HL-60 (cell line): ENCODE results near the gene D2HGDH.

Source experiments
- GABPA ChIP-seq: IDR thresholded peaks from 2 replicates; pipeline ENCODE4 v1.6.1; 2012; ENCODE audit warnings: low read depth
- POLR2AphosphoS5 ChIP-seq: IDR thresholded peaks from 2 replicates; pipeline ENCODE4 v1.6.1; 2012; ENCODE audit warnings: low read depth
- SPI1 ChIP-seq: IDR thresholded peaks from 2 replicates; pipeline ENCODE4 v1.6.1; 2012; ENCODE audit warnings: low read depth, mild to moderate bottlenecking, borderline replicate concordance
- TF ChIP-seq, protein P1 (sequence below): IDR thresholded peaks from one replicate; pipeline ENCODE4 v1.5.1; 2011; ENCODE audit warnings: low read length, control low read depth, inconsistent platforms; ENCODE audit not compliant: insufficient read depth
- TF ChIP-seq, protein P2 (sequence below): IDR thresholded peaks from 2 replicates; pipeline ENCODE4 v1.6.1; 2012; ENCODE audit warnings: low read depth; ENCODE audit not compliant: insufficient replicate concordance

DNA sequence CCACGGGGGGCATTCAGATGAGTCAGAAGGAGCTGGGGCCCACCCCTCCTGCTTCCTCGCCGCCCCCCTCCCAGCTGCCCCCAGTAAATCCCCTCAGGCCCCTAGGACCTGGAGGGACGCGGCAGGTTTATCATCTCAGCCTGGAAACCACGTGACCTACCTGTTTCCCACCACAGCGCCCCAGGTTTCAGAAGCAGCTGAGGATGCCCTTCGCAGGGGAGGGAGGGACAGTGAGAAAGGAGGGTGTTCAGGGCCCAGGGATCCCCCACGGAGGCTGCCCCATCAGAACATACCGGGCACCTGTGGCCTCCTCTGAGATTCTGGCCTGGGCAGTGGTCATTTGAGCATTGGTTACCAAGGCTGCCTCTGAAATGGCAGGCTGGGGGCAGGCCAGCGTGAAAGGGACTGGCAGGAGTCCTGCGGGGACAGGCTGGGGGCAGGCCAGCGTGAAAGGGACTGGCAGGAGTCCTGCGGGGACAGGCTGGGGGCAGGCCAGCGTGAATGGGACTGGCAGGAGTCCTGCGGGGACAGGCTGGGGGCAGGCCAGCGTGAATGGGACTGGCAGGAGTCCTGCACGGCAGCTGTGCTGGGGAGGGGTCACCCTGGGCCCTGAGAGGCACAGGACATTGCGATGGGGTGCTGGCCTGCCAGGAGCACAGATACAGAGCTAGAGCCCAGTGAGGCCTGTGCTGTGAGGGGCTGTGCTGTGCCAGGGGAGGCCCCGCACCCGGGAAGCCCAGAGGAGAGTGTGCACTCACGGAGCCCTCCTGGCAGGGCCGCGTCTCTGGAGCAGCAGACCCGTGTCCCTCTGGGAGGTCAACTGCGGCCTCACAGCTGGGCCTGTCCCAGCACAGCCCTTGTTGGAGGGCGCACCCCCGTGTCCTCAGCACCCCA is 76.1 kb downstream of the D2HGDH start:
- TF ChIP-seq, protein P1, sequence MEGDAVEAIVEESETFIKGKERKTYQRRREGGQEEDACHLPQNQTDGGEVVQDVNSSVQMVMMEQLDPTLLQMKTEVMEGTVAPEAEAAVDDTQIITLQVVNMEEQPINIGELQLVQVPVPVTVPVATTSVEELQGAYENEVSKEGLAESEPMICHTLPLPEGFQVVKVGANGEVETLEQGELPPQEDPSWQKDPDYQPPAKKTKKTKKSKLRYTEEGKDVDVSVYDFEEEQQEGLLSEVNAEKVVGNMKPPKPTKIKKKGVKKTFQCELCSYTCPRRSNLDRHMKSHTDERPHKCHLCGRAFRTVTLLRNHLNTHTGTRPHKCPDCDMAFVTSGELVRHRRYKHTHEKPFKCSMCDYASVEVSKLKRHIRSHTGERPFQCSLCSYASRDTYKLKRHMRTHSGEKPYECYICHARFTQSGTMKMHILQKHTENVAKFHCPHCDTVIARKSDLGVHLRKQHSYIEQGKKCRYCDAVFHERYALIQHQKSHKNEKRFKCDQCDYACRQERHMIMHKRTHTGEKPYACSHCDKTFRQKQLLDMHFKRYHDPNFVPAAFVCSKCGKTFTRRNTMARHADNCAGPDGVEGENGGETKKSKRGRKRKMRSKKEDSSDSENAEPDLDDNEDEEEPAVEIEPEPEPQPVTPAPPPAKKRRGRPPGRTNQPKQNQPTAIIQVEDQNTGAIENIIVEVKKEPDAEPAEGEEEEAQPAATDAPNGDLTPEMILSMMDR = no peak
- TF ChIP-seq POLR2AphosphoS5 = no peak
- TF ChIP-seq SPI1 = no peak
- TF ChIP-seq, protein P2, sequence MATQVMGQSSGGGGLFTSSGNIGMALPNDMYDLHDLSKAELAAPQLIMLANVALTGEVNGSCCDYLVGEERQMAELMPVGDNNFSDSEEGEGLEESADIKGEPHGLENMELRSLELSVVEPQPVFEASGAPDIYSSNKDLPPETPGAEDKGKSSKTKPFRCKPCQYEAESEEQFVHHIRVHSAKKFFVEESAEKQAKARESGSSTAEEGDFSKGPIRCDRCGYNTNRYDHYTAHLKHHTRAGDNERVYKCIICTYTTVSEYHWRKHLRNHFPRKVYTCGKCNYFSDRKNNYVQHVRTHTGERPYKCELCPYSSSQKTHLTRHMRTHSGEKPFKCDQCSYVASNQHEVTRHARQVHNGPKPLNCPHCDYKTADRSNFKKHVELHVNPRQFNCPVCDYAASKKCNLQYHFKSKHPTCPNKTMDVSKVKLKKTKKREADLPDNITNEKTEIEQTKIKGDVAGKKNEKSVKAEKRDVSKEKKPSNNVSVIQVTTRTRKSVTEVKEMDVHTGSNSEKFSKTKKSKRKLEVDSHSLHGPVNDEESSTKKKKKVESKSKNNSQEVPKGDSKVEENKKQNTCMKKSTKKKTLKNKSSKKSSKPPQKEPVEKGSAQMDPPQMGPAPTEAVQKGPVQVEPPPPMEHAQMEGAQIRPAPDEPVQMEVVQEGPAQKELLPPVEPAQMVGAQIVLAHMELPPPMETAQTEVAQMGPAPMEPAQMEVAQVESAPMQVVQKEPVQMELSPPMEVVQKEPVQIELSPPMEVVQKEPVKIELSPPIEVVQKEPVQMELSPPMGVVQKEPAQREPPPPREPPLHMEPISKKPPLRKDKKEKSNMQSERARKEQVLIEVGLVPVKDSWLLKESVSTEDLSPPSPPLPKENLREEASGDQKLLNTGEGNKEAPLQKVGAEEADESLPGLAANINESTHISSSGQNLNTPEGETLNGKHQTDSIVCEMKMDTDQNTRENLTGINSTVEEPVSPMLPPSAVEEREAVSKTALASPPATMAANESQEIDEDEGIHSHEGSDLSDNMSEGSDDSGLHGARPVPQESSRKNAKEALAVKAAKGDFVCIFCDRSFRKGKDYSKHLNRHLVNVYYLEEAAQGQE = no peak
- TF ChIP-seq GABPA = no peak
